ENCODE measurements around the gene IMPDH1.

GRCh38 chr7:128419257-128419656, 9.5 kb upstream of the IMPDH1 start:
- no peak for TF ChIP-seq CTCF (IDR thresholded peaks at IDR 0.05)
- no peak for TF ChIP-seq POLR2AphosphoS5 (IDR thresholded peaks at IDR 0.05)
- no peak for TF ChIP-seq POLR2A (IDR thresholded peaks at IDR 0.05)
